ENCODE results near the gene MOB3B.

GRCh38 chr9:27404661-27405060 is 125.0 kb downstream of the MOB3B start:
- TF ChIP-seq CTCF (IDR thresholded peaks at IDR 0.05) (no peak), POLR2A (IDR thresholded peaks at IDR 0.05) (no peak)
